VCaP (cell line): ENCODE data around the gene DENND1A.

ENCODE experiments used
- H3K27ac ChIP-seq: fragments of 450-650 bp; 2 replicates; pipeline ENCODE4 v1.5.1; 2017
- TF ChIP-seq, protein P1 (sequence below): fragments of 450-650 bp; conservative IDR thresholded peaks from 2 replicates; pipeline ENCODE4 v1.5.1; 2017; ENCODE audit warnings: mild to moderate bottlenecking, moderate library complexity

The DENND1A gene

DNA sequence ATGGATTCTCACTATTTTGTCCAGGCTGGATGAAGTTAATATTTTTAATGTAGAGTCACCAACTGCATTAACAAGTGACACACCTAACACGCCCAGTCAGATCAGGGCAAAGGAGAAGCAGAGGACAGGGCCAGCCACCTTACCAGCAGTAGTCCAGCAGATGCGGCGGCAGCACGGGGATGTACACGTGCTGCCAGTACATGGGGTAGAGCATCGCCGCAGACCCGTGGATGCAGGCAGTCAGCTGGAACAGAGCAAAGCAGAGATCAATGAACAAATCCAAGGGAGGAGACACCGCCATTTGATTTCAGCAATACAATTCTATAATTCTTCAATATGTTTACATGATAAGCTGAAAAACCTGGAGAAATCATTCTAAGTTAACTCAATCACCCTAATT lies 299.7 kb downstream of the DENND1A start:
- TF ChIP-seq, protein P1, sequence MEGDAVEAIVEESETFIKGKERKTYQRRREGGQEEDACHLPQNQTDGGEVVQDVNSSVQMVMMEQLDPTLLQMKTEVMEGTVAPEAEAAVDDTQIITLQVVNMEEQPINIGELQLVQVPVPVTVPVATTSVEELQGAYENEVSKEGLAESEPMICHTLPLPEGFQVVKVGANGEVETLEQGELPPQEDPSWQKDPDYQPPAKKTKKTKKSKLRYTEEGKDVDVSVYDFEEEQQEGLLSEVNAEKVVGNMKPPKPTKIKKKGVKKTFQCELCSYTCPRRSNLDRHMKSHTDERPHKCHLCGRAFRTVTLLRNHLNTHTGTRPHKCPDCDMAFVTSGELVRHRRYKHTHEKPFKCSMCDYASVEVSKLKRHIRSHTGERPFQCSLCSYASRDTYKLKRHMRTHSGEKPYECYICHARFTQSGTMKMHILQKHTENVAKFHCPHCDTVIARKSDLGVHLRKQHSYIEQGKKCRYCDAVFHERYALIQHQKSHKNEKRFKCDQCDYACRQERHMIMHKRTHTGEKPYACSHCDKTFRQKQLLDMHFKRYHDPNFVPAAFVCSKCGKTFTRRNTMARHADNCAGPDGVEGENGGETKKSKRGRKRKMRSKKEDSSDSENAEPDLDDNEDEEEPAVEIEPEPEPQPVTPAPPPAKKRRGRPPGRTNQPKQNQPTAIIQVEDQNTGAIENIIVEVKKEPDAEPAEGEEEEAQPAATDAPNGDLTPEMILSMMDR = no peak
- H3K27ac ChIP-seq = no peak overlapping the region

DNA sequence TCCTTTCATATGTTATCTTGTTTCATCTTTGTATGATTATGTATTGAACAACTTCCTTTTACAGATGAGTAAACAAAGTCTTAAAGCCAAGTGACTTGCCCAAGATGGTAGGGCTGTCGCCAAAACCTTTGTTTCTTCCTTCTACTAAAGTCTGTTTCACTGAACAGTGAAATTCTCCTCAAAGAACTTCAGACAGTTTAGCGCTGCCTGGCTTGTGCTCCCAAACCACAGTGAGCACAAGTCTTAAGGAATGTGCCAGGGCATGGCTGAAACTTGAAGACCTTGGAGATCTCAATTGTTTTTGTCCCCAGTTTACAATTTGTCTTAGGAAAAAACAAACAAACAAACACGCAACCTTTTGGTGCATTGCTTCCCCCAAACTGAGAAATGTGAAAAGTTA lies 300.4 kb downstream of the DENND1A start:
- no peak overlapping the region for H3K27ac ChIP-seq
- TF ChIP-seq, protein P1 = no peak

DNA sequence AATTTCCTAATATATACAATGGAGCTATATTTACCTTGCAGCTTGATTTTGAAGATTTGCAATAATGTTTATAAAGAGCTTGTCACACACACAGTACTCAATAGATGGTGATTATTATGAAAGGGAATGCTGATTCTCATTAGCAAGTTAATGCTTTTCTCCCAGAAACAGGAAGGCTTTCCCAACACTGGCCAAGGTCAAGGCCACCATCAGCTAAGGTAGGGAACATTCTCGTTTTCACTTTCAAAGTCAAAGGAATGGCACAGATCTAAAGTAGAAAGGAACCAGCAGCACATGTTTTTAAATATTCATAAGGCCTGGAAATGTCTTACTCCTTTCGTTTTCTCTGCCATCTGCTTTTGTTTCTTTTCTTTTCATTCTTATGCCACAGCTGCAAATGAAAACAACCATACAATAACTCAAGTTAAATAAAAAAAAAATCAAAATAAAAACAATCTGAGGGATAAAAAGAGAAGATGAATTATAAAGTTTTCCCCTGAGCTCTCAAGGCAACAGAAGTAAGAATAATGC lies 307.1 kb downstream of the DENND1A start:
- no peak overlapping the region for H3K27ac ChIP-seq
- TF ChIP-seq, protein P1 = no peak

DNA sequence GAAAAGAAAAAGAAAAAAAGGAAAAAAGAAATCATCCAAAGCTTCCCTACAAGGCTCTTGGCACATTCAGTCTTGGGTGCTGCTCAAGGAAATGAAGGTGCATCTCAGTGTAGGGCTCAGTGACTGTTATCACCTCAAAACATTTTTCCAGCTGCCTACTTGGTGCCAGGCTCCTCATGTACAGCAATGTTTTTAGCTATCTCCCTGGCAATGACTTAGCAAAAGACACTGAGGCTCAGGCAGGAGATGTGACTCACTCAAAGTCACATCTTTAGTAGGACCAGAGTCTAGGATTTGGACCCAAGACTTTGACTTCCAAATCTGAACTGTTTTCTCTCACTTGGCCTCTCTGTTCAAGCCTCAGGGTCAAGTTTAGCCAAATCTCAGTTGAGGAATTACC lies 309.7 kb downstream of the DENND1A start:
- no peak overlapping the region for H3K27ac ChIP-seq
- TF ChIP-seq, protein P1 = no peak

DNA sequence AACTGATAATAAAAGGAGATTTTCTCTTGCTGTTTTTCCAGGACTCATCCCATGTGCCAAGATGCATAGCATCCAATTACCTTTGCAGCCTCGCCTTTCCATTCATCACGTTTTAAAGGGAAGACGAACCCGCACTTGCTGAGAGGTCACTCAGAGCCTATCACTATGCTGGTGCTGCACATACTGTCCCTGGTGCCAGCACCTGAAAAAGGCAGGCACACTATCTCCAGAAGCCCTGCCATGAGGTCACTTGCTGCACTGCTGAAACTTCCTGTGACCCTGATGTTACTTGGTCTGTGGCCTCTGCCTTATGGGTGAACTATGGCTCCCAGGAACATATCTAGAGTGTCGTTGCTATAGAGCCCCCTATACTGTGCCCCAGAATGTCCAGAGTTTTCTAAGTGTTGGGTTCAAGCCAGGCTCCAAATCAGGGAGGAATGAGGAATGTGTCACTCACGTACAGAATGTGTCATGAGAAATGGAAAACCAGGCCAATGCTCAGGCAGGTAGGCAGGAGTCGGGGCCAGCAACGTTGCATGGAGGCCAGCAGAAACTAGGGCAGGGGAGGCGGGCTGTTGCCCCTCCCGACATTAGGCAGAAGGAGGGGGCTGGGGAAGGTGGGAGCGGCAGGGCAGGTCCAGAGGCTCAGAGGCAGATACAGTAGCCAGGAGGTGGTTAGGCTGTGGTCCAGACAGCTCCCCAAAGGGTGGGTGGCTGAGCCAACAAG lies 311.8 kb downstream of the DENND1A start:
- H3K27ac ChIP-seq = no peak overlapping the region
- TF ChIP-seq, protein P1 = no peak

DNA sequence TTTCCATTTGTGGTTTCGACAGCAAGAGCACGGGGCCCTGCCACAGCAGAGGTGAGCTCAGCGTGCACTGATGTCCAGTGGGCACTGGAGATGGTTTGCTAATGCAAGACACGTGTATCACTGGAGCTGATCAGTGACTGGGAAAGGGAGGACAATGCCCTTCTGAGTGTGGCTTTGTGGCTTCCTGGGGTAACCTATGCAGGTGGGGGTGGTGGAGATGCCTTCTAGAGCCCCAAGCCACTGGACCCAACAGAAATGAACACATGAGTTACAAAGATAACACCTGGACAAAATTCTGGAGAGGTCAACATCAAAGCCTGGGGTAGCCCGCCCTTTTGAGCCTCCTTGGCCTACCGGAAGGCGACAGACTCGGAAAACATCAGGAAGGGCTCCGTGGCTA lies 312.6 kb downstream of the DENND1A start:
- TF ChIP-seq, protein P1 = no peak
- H3K27ac ChIP-seq = no peak overlapping the region

DNA sequence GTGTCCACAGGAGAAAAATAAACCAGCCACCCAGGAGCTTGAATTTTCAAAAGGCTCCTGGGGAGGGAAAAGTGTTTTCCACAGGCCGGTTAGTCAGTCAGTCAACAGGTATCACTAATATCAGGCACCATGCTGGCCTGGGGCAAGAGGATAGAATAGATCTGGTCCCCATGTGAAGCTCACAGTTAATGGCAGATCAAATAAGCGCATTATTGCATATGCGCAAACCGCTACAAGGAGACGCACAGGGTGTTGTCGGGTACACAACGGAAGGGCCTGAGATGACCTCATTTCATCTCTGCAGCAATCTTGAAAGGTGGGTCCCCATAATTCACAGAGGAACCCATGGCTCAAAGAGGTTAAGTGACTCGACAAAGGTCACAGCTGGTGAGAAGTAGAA lies 313.2 kb downstream of the DENND1A start:
- TF ChIP-seq, protein P1 = no peak

More for the DNA sequence above, 313.2 kb downstream of the DENND1A start:
- no peak overlapping the region for H3K27ac ChIP-seq
